Vagina (tissue), 2 donors: Measurements from ENCODE around the gene PLD3.

Experiments used
- CTCF ChIP-seq, 3 experiments: fragments of 450-650 bp in 2 of 3; fragments of 200-600 bp in 1 of 3; sonication (generic) in 1 of 3; IDR thresholded peaks; one replicate each; pipeline ENCODE4 v1.5.1; 2017 to 2019; ENCODE audit warnings: antibody characterized with exemption in 3 of 3, mild to moderate bottlenecking in 2 of 3, moderate library complexity in 2 of 3
- POLR2A ChIP-seq, 2 donors: fragments of 450-650 bp; IDR thresholded peaks; one replicate each; pipeline ENCODE4 v1.6.1; 2017; ENCODE audit warnings: antibody characterized with exemption in 2 of 2, mild to moderate bottlenecking in 2 of 2, moderate library complexity in 2 of 2
- POLR2AphosphoS5 ChIP-seq, 2 donors: sonication (generic); formaldehyde crosslinking; IDR thresholded peaks; one replicate each; pipeline ENCODE4 v1.9.0; 2017; ENCODE audit warnings: antibody characterized with exemption in 2 of 2, mild to moderate bottlenecking in 2 of 2, low read depth in 1 of 2; ENCODE audit not compliant: insufficient read depth in 1 of 2

- TF ChIP-seq POLR2AphosphoS5 (IDR thresholded peaks at IDR 0.05; ENCODE audit: insufficient read depth in 1 of 2, low read depth in 1 of 2), result no peak
- TF ChIP-seq CTCF (IDR thresholded peaks at IDR 0.05), result no peak
- no peak for TF ChIP-seq POLR2A (IDR thresholded peaks at IDR 0.05)
Observed at GRCh38 chr19:40367577-40368434, 19.3 kb downstream of the PLD3 start.
